HepG2 (cell line): ENCODE measurements around the gene MRPL34. TPM values are rescaled to one million over a fixed set of nuclear protein-coding genes. Genes with fewer than 3 reads are reported as not detected.

Source experiments
- ARID4A ChIP-seq: sonication (generic); formaldehyde crosslinking; IDR thresholded peaks from 2 replicates; pipeline ENCODE4 v1.5.0; 2020; ENCODE audit warnings: mild to moderate bottlenecking, missing genetic modification reagents, borderline replicate concordance
- DR1 ChIP-seq: sonication (generic); formaldehyde crosslinking; IDR thresholded peaks from 2 replicates; pipeline ENCODE4 v1.8.0; 2021; ENCODE audit warnings: mild to moderate bottlenecking, missing genetic modification reagents, inconsistent platforms
- HCFC1 ChIP-seq: fragments of 150-350 bp; IDR thresholded peaks from 2 replicates; pipeline ENCODE4 v1.6.1; 2014; ENCODE audit warnings: low read depth, low read length
- PCBP1 ChIP-seq: fragments of 200-400 bp; formaldehyde crosslinking; IDR thresholded peaks from 2 replicates; pipeline ENCODE4 v1.6.1; 2017; ENCODE audit warnings: mild to moderate bottlenecking, low read depth, low read length, borderline replicate concordance
- PLSCR1 ChIP-seq: sonication (generic); formaldehyde crosslinking; IDR thresholded peaks from 2 replicates; pipeline ENCODE4 v1.5.0; 2020; ENCODE audit warnings: missing genetic modification reagents, mild to moderate bottlenecking, borderline replicate concordance
- RERE ChIP-seq: IDR thresholded peaks from 2 replicates; pipeline ENCODE4 v1.6.1; 2016; ENCODE audit warnings: low read depth, missing genetic modification reagents, missing compliant biosample characterization
- ZNF138 ChIP-seq: sonication (generic); formaldehyde crosslinking; IDR thresholded peaks from 2 replicates; pipeline ENCODE4 v1.5.0; 2020; ENCODE audit warnings: mild to moderate bottlenecking, low read depth, missing genetic modification reagents
- ZNF343 ChIP-seq: sonication (generic); formaldehyde crosslinking; IDR thresholded peaks from 2 replicates; pipeline ENCODE4 v1.4.0; 2020; ENCODE audit warnings: mild to moderate bottlenecking, missing genetic modification reagents
- ZNF441 ChIP-seq: sonication (generic); formaldehyde crosslinking; IDR thresholded peaks from 2 replicates; pipeline ENCODE4 v1.7.0; 2021; ENCODE audit warnings: missing genetic modification reagents, borderline replicate concordance
- ZNF501 ChIP-seq: sonication (generic); formaldehyde crosslinking; IDR thresholded peaks from 2 replicates; pipeline ENCODE4 v1.5.1; 2020; ENCODE audit warnings: mild to moderate bottlenecking, moderate library complexity, missing genetic modification reagents
- ZNF580 ChIP-seq: IDR thresholded peaks from 2 replicates; pipeline ENCODE4 v1.6.1; 2016; ENCODE audit warnings: low read depth, borderline replicate concordance
- ZNF790 ChIP-seq: sonication (generic); formaldehyde crosslinking; IDR thresholded peaks from 2 replicates; pipeline ENCODE4 v1.8.0; 2022; ENCODE audit warnings: missing genetic modification reagents, mild to moderate bottlenecking, borderline replicate concordance
- ZSCAN20 ChIP-seq: sonication (generic); formaldehyde crosslinking; IDR thresholded peaks from 2 replicates; pipeline ENCODE4 v1.4.0; 2020; ENCODE audit warnings: missing genetic modification reagents, mild to moderate bottlenecking, borderline replicate concordance
- ZSCAN5A ChIP-seq: sonication (generic); formaldehyde crosslinking; IDR thresholded peaks from 2 replicates; pipeline ENCODE4 v1.8.0; 2022; ENCODE audit warnings: mild to moderate bottlenecking, missing genetic modification reagents, borderline replicate concordance
- polyA plus RNA-seq, 8 experiments: library from polyadenylated mRNA; depleted of rRNA in 3 of 8; stranded (reverse) in 7 of 8; unstranded in 1 of 8; fragments of >200 nt; fragmentation: Illumina TruSeq in 4 of 8; extraction: Trizol in 4 of 8; gene quantifications; 2 replicates each; pipeline versions ENCODE4 v1.2.1 to v1.2.3, GENCODE V29; 2011 to 2016; ENCODE audit warnings: low read depth in 4 of 8, missing spikeins in 1 of 8, mixed read lengths in 1 of 8; ENCODE audit not compliant: insufficient read depth in 1 of 8
- total RNA-seq, 5 experiments: library from RNA; depleted of rRNA; stranded (reverse); fragments of >200 nt; fragmentation: Illumina TruSeq; extraction: Trizol; gene quantifications; 2 replicates each; pipeline ENCODE4 v1.2.3, GENCODE V29; 2016; ENCODE audit warnings: low read depth in 1 of 5

The MRPL34 gene
- total and polyA plus RNA-seq, 2 of the 13 experiments (the other 11 are each of a cell fraction or from before 2014, with no cell fraction given), result 74.0 to 77.3 TPM

GRCh38 chr19:17303167-17303939, 2.3 kb upstream of the MRPL34 start, which contains the start of gene ABHD8 (continued):
- TF ChIP-seq PLSCR1 (no peak), ZNF138 (CRISPR knock-in tag) (0 out of 2 replicates have a peak, but pooled peaks have one; percentile 43), ZNF343 (CRISPR knock-in tag) (no peak), ZNF441 (no peak), ZSCAN5A (CRISPR knock-in tag) (no peak), ZNF790 (no peak), ZSCAN20 (CRISPR knock-in tag) (no peak), DR1 (peak; percentile 60; the same call in 1 of the 2 replicates), PCBP1 (0 out of 2 replicates have a peak, but pooled peaks have one; percentile 48), ZNF501 (CRISPR knock-in tag) (no peak; the same call in 1 of the 2 replicates), ZNF580 (CRISPR knock-in tag) (no peak), ARID4A (CRISPR knock-in tag) (peak; percentile 82), RERE (CRISPR knock-in tag) (no peak), HCFC1 (no peak)
